Cardiac fibroblast (primary cell): Measurements from ENCODE around the gene CDKN2B.

Source experiments
- DNase-seq, 2 donors: peaks; one replicate each; pipeline versions ENCODE4 v3.0.0 to v3.0.0-alpha.2; 2010; ENCODE audit warnings: low read depth in 2 of 2
- H3K4me3 ChIP-seq, 2 donors: replicated peaks in 1 of 2; 1 replicate in 1 of 2; 2 replicates in 1 of 2; pipeline ENCODE4 v1.5.1; 2011; ENCODE audit warnings: low read depth in 2 of 2, low read length in 2 of 2, mild to moderate bottlenecking in 2 of 2, moderate library complexity in 1 of 2
- TF ChIP-seq, protein P1 (sequence below): IDR thresholded peaks from one replicate; pipeline ENCODE4 v1.5.1; 2011; ENCODE audit warnings: low read depth, mild to moderate bottlenecking, low read length, inconsistent platforms

The CDKN2B gene

DNA sequence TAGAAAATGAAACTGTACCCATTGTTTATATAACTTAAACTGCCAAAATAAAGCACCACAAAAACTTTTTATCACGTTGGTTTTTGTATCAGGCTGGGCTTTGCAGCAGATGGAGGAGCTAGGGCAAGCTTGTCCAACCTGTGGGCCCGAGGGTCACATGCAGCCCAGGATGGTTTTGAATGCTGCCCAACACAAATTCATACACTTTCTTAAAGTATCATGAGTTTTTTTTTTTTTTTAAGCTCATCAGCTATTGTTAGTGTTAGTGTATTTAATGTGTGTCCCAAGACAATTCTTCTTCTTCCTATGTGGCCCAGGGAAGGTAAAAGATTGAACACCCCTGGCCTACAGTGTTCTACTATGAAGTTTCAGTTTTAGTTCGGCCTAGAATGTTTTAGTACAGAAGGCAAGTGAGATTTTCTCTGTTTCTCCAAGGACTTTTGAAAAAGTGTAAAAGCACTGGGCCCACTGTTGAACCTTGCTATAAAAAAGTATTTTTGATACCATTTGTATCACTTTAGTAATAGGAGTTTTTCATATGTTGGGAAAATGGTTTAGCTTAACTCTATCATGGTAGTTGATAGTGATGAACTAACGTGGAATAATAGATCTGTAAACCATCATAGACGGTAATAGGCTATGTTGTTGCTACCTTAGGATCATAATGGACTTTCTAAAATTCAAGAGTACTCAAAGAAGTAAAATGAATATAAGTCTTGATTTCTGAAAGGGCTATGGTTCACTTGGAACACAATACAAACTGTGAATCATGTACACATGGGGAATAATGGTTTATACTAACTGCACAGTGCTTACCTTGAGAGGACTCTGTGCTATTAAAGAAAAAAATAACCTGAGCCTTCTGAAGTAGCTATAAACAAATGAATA lies 17.8 kb downstream of the CDKN2B start:
- TF ChIP-seq, protein P1, sequence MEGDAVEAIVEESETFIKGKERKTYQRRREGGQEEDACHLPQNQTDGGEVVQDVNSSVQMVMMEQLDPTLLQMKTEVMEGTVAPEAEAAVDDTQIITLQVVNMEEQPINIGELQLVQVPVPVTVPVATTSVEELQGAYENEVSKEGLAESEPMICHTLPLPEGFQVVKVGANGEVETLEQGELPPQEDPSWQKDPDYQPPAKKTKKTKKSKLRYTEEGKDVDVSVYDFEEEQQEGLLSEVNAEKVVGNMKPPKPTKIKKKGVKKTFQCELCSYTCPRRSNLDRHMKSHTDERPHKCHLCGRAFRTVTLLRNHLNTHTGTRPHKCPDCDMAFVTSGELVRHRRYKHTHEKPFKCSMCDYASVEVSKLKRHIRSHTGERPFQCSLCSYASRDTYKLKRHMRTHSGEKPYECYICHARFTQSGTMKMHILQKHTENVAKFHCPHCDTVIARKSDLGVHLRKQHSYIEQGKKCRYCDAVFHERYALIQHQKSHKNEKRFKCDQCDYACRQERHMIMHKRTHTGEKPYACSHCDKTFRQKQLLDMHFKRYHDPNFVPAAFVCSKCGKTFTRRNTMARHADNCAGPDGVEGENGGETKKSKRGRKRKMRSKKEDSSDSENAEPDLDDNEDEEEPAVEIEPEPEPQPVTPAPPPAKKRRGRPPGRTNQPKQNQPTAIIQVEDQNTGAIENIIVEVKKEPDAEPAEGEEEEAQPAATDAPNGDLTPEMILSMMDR: no peak
- DNase-seq: no peak
- no peak overlapping the region for H3K4me3 ChIP-seq

DNA sequence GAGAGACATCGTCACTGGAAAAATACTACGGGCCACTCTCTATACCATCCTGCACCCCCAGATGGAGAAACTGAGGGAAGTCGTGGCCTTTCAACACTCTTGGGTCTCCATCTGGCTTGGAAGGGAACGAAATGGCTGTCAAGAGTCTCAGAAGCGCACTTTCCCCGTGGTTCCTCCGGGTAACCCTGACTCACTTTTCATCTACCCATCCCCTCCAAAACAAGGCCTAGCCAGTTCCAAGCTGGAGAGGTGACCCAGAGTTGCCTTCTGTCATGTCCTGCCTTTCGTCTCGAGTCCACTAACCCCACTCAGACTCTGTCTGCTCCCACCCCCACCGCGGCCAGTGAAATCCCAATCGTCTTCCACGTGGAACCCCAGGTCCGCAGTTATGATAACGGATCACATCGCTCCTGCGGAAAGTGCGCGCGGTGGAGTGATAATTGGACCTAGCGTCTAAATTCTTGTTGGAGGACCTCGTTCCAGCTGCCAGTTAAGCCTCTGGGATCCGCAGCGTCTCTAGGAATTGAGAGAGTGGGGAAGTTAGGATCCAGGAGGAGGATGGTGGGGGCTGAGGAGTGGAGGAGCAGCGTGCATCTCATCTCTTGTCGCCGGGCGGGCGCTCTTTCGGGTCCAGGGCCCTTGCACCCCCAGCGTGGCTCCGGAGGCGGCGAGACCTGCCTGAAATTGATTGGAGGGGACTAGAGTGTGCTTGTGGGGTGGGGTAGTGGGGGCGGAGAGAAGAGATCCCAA lies 19.5 kb downstream of the CDKN2B start:
- DNase-seq: no peak
- TF ChIP-seq, protein P1: no peak
- H3K4me3 ChIP-seq: no peak overlapping the region

DNA sequence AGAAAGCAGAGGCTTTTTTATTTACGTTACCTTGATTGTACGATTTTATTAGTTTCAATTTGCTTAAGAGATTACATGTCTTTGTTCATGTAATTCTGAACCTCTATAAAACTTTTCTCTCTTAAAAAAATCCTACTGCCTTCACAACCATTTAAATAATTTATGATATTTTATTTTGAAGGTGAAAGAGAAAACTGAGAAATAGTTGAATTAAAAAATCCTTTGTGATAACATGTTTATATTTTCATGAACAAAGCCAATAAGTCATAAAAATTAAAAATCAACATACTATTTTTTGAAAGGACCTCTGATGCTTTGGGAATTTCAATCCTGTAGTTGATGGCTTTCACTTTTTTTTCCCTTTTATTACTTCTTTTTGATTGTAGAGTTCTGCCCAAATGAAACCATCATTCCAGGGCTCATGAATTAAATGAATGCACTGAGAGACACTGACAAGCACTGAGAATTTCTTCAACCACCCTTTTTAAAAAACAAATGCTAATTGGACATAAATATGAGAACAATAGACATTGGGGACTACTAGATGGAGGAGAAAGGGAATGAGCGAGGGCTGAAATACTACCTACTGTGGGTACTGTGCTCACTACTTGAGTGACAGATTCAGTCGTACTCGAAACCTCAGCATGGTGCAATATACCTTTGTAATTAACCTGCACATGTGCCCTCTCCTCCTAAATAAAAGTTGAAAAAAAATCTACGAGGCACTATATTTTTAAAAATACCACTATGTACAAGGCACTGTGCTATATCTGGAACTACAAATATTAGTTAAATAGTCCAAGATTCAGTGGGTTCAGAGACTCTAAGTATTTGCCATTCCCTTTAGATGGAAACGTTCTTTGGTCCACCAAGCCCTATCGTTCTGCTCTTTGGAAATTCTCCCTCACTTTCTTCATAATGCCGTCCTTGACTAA lies 20.8 kb downstream of the CDKN2B start:
- TF ChIP-seq, protein P1: no peak
- no peak overlapping the region for H3K4me3 ChIP-seq
- DNase-seq: no peak

DNA sequence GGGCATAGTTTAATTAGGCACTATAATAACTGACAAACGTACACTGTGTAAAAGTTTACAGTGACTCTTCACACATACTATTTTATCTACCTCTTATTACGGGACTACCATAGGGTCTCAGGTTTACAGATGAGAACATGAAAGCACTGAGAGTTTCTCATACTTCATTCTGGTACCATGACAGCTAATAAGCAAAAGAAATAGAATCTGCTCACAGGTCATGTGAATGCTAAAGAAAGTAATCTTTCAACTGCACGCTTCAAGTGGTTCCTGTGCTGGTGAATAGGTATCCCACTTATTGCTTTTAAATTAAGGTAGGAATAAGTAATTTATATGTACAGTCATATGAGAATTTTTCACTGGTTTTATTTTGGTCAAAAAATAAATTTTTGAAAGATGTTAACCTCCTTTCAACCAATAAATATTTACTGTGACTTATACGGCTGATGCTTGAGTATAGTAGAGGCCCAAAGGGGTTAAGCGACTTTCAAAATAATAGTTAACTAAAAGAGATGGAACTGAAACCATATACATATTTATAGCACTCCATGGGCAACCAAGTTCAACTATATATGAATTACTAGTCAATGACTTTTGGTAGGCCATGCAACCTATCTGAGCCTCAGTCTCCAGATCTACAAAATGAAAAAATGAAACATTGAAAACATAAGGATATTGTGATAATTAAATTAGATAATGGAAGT lies 23.0 kb downstream of the CDKN2B start:
- H3K4me3 ChIP-seq: no peak overlapping the region
- no peak for DNase-seq
- TF ChIP-seq, protein P1: no peak

DNA sequence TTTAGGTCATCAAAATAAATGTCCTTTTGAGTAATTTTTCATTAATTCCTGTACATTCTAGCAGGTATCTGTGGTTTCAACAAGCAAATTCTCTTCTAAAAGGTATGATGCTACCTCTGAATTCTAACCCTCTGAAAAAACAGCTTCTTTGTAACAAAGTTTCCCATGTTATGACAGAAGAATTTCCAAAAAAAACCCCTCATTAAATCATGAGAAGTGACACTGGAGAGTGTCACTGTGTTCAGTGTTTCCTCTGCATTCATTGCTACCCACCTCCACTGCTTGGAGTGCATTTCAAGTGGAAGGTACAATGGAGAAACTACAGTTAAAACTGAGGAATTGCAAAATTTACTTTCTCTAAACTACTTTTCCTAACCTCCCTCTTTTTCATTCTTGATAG lies 25.0 kb downstream of the CDKN2B start:
- no peak overlapping the region for H3K4me3 ChIP-seq
- TF ChIP-seq, protein P1: no peak
- DNase-seq: no peak

DNA sequence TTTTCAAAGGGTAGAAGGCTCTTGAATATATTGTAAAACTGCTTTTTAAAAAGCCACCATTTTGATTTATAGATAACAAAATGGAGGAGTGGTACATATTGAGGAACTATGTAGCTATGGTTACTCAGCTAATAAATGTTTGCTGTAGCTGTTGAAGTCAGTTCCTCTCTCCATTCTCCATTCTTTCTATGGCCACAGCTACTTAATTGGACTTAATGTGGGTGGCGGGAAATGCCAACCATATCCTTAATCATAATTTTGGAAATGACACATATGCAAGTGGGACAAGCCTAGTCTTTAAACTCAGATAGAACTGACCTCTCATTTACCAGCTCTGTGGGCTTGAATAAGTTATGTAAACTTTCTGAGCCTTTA lies 25.6 kb downstream of the CDKN2B start:
- no peak for DNase-seq
- H3K4me3 ChIP-seq: no peak overlapping the region
- TF ChIP-seq, protein P1: no peak
